HCT116 (cell line): ENCODE measurements around the gene TNFRSF14.

Source experiments
- CEBPB ChIP-seq: IDR thresholded peaks from 2 replicates; pipeline ENCODE4 v1.6.1; 2012; ENCODE audit warnings: low read depth
- CTCF ChIP-seq, 3 experiments: fragments of 200-600 bp in 1 of 3; sonication (generic) in 1 of 3; IDR thresholded peaks in 2 of 3; conservative IDR thresholded peaks in 1 of 3; 2 replicates each; pipeline ENCODE4 v1.5.1; 2012 to 2017; ENCODE audit warnings: low read depth in 2 of 3, low read length in 2 of 3, antibody characterized with exemption in 1 of 3, borderline replicate concordance in 1 of 3, control low read depth in 1 of 3, mild to moderate bottlenecking in 1 of 3, mixed read lengths in 1 of 3, mixed run types in 1 of 3, moderate library complexity in 1 of 3; ENCODE audit not compliant: insufficient read depth in 1 of 3
- EZH2 ChIP-seq: fragments of 200-600 bp; sonication (generic); IDR thresholded peaks from 2 replicates; pipeline ENCODE4 v1.6.1; 2017; ENCODE audit warnings: antibody characterized with exemption, mixed run types
- EZH2phosphoT487 ChIP-seq: fragments of 200-600 bp; IDR thresholded peaks from 2 replicates; pipeline ENCODE4 v1.6.1; 2018; ENCODE audit warnings: antibody characterized with exemption, borderline replicate concordance
- MAX ChIP-seq: IDR thresholded peaks from 2 replicates; pipeline ENCODE4 v1.6.1; 2012
- POLR2A ChIP-seq: IDR thresholded peaks from 2 replicates; pipeline ENCODE4 v1.7.0; 2011; ENCODE audit warnings: borderline replicate concordance; ENCODE audit not compliant: insufficient read depth, insufficient read length; ENCODE audit errors: extremely low read depth
- POLR2AphosphoS5 ChIP-seq: IDR thresholded peaks from 2 replicates; pipeline ENCODE4 v1.6.1; 2011; ENCODE audit warnings: mild to moderate bottlenecking, low read depth, low read length, moderate library complexity
- RAD21 ChIP-seq: IDR thresholded peaks from 2 replicates; pipeline ENCODE4 v1.6.1; 2012; ENCODE audit warnings: low read depth, mild to moderate bottlenecking
- SIN3A ChIP-seq: IDR thresholded peaks from 2 replicates; pipeline ENCODE4 v1.6.1; 2012; ENCODE audit warnings: low read depth
- TCF7L2 ChIP-seq: IDR thresholded peaks from 2 replicates; pipeline ENCODE4 v1.7.0; 2011; ENCODE audit warnings: borderline replicate concordance, inconsistent platforms; ENCODE audit not compliant: insufficient read depth, insufficient read length; ENCODE audit errors: extremely low read depth
- YY1 ChIP-seq: IDR thresholded peaks from 2 replicates; pipeline ENCODE4 v1.6.1; 2011; ENCODE audit warnings: low read length, low read depth, moderate library complexity, mild to moderate bottlenecking; ENCODE audit not compliant: insufficient replicate concordance; ENCODE audit errors: extremely low read depth
- TF ChIP-seq, protein P1 (sequence below): IDR thresholded peaks from 2 replicates; pipeline ENCODE4 v1.6.1; 2011; ENCODE audit warnings: mild to moderate bottlenecking, low read length, moderate library complexity; ENCODE audit not compliant: insufficient replicate concordance; ENCODE audit errors: extremely low read depth
- TF ChIP-seq, protein P2 (sequence below): IDR thresholded peaks from 2 replicates; pipeline ENCODE4 v1.6.1; 2012; ENCODE audit warnings: low read depth

- no peak for TF ChIP-seq CTCF (IDR thresholded peaks at IDR 0.05 in 2 of 3, conservative IDR thresholded peaks at IDR 0.05 in 1 of 3; ENCODE audit: borderline replicate concordance in 1 of 3, insufficient read depth in 1 of 3, low read depth in 2 of 3, low read length in 2 of 3)
- TF ChIP-seq EZH2 = no peak
- no peak for TF ChIP-seq CEBPB
- no peak for TF ChIP-seq POLR2A
- TF ChIP-seq, protein P1, sequence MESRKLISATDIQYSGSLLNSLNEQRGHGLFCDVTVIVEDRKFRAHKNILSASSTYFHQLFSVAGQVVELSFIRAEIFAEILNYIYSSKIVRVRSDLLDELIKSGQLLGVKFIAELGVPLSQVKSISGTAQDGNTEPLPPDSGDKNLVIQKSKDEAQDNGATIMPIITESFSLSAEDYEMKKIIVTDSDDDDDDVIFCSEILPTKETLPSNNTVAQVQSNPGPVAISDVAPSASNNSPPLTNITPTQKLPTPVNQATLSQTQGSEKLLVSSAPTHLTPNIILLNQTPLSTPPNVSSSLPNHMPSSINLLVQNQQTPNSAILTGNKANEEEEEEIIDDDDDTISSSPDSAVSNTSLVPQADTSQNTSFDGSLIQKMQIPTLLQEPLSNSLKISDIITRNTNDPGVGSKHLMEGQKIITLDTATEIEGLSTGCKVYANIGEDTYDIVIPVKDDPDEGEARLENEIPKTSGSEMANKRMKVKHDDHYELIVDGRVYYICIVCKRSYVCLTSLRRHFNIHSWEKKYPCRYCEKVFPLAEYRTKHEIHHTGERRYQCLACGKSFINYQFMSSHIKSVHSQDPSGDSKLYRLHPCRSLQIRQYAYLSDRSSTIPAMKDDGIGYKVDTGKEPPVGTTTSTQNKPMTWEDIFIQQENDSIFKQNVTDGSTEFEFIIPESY = no peak
- no peak for TF ChIP-seq EZH2phosphoT487
- no peak for TF ChIP-seq TCF7L2
- TF ChIP-seq SIN3A = no peak
- no peak for TF ChIP-seq YY1
- TF ChIP-seq RAD21 = no peak
- no peak for TF ChIP-seq POLR2AphosphoS5
- TF ChIP-seq, protein P2, sequence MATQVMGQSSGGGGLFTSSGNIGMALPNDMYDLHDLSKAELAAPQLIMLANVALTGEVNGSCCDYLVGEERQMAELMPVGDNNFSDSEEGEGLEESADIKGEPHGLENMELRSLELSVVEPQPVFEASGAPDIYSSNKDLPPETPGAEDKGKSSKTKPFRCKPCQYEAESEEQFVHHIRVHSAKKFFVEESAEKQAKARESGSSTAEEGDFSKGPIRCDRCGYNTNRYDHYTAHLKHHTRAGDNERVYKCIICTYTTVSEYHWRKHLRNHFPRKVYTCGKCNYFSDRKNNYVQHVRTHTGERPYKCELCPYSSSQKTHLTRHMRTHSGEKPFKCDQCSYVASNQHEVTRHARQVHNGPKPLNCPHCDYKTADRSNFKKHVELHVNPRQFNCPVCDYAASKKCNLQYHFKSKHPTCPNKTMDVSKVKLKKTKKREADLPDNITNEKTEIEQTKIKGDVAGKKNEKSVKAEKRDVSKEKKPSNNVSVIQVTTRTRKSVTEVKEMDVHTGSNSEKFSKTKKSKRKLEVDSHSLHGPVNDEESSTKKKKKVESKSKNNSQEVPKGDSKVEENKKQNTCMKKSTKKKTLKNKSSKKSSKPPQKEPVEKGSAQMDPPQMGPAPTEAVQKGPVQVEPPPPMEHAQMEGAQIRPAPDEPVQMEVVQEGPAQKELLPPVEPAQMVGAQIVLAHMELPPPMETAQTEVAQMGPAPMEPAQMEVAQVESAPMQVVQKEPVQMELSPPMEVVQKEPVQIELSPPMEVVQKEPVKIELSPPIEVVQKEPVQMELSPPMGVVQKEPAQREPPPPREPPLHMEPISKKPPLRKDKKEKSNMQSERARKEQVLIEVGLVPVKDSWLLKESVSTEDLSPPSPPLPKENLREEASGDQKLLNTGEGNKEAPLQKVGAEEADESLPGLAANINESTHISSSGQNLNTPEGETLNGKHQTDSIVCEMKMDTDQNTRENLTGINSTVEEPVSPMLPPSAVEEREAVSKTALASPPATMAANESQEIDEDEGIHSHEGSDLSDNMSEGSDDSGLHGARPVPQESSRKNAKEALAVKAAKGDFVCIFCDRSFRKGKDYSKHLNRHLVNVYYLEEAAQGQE = no peak
- TF ChIP-seq MAX = no peak
Measured at GRCh38 chr1:2602311-2602835, 46.2 kb downstream of the TNFRSF14 start.
